ENCODE results near the gene RTN4IP1.

The RTN4IP1 gene, protein sequence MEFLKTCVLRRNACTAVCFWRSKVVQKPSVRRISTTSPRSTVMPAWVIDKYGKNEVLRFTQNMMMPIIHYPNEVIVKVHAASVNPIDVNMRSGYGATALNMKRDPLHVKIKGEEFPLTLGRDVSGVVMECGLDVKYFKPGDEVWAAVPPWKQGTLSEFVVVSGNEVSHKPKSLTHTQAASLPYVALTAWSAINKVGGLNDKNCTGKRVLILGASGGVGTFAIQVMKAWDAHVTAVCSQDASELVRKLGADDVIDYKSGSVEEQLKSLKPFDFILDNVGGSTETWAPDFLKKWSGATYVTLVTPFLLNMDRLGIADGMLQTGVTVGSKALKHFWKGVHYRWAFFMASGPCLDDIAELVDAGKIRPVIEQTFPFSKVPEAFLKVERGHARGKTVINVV

DNA sequence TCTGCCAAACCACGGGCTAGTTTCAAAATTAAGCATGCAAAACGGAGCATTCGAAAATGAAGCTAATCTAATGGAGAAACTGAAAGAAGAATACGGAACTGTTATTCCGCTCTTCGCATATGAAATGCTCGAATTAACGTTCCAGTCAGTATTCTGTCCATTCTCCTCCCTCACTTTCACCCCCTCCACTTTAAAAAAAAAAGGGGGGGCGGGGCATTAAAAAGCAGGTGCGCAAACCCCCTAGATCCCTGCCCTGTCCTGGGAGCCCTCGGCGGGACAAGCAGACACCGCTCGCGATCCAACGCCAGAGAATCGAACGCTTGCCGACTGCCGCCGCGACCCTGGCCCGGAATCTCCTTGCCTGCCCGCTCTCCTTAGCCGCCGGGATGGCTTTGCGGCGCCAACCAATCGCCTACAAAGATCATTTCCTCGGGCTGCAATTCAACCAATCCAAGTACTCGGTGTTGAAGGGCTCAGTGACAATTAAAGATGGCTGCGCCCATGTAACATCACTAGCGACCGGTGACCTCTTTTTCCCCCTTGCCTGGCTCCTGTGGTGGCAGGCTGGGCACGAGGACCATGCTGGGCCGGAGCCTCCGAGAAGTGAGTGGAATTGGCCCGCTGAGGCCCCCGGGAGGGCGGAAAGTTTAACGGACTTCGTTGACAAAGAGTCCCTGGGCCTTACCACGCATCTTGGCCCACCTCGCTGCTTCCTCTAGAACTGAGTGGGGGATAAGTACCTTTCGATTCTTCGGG, at the start of gene RTN4IP1, which contains the start of gene QRSL1:
TSS of gene RTN4IP1 (minus strand) at position 396 of the 756 bp plus-strand sequence. CDS start 477 bp downstream, outside the sequence.
TSS of gene QRSL1 (plus strand) at position 476 of the 756 bp plus-strand sequence. CDS start at position 580, 104 bp downstream.
- peak; percentile 28 for FAIRE-seq

DNA sequence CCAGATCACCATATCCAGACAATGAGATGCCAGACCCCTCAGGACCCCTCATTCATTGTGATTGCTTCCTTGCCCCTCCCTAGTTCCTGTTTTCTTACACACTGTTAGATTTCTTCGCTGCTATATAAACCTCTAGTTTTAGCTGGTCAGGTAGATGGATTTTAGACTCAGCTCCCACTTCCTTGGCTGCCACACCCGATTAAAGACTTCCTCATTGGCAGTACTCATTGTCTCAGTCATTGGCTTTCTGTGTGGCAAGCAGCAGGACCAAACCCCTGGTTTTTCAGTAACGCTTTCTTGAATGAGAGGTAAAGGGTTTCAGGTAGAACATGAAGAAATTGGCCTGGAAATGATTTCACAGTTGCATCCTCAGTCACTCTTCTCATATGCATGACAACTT, 48.0 kb upstream of the RTN4IP1 start:
- no peak for FAIRE-seq

DNA sequence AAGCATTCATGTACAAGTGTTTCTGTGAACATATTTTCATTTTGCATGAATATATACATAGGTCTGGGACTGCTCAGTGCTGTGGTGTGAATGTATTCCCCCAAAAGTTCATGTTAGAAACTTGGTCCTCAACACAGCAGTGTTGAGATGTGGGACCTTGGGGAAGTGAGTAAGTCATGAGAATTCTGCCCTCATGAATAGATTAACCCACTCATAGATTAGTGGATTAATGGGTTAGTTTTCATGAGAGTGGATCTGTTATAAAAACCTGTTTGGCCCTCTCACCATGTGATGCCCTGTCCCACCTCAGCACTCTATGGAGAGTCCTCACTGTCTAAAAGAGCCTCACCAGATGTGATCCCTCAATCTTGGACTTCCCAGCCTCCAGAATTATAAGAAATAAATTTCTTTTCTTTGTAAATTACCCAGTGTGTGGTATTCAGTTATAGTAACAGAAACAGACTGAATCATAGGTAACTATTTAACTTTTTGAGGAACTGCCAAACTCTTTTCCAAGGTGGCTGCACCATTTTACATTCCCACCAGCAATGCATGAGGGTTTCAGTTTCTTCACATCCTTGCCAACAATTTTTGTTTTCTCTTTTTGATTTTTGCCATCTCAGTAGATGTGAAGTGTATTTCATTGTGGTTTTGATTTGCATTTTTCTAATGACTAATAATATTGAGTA, 45.4 kb upstream of the RTN4IP1 start:
- no peak for FAIRE-seq

DNA sequence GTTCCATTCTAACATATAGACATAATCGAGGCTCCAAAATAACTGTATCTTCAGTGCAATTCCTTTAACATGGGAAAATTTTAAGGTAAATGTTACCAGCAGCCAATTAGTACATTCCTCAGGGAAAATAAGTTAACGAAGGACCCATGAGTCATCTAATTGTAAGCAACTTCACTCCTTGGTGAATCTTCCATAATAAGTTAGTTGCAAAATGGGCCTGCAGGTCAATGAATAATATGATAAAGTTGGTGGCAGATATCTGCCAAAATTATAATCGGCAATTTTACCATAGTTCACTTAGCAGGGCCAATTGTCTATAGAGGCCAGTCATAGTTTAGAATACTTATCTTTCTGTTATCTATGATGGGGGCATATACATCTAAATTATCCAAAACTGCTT, 42.4 kb upstream of the RTN4IP1 start:
- no peak for FAIRE-seq

DNA sequence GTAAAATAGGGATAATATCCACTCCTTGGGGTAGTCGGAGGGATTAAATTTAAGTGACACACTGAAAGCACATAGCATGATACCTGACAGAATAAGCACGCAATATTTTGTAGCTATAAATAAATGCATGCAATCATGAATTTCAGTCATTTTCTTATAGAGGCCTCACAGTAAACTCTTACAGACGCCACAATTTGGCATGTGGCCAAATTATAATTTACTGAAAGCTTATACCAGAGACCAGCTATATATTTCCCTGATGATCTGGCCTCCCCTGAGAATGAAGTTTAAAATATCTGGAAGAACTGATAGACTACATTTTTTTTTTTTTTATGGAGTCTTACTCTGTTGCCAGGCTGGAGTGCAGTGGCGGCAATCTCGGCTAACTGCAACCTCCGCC, 40.9 kb upstream of the RTN4IP1 start:
- FAIRE-seq: no peak

DNA sequence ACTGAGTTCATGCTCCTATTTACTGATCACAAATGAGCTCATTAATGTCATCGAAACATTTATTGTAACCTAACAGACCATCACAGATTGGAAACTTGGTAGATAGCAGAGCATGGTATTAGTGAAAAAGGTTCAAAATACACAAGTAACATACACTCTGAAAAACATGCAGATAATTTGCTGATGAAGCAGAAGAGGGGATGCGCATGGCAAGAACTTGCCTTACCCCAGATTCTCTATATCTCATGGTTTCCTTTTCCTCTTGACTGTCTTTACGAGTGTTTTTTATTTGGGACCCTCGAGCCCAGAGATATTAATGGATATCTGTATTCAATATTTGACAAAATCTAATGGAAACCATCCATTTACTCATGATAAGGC, 37.7 kb upstream of the RTN4IP1 start:
- no peak for FAIRE-seq

DNA sequence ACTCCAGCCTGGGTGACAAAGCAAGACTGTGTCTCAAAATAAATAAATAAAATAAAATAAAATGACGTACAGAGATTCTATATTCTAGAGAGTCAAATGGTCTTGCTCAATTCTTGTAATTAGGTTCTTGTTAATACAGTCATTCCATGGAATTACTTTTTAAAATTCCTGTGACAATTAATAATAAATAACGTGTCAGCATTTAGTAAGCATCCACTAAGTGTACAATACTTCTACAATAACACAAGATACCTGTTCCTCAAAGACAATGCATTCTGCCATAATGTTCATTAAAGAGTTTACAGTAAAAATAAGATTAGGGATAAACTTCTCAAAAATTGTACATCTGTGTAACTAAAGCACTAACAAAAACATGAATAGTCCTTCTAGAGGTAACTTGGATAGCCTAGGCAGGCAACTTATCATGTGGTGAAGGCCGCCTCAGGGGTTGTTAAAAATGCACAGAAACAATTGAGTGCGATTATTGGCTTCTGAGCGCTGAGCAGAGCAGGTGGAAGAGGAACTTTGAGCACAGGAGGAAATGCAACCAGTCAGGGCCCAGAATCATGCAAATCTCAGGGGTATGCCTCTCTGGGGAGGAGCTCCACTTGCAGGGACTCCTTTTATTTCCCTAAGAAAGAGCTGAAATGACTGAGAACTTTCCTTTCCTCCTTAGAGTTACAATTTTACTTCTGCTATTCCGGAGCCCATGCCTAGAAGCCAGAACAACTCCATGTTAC, 37.2 kb upstream of the RTN4IP1 start:
- FAIRE-seq: no peak

DNA sequence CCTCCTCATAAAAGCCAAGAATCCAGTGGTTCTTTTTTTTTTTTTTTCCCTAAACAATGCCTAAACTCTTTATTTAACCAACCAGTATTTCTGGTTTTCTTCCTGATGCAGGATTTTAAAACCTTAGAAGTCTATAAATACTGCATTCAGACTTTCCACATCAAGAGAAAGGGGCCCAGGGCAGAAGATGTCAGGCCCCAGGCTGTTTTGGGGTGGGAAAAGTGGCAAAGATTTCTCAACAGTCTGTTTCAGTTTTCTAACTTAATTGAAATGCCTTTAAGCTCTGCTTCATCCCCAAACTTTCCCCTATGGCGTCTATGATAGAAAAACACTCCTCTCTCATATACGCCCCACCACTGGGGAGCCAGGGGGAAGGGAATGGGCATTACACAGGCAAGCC, 33.2 kb upstream of the RTN4IP1 start:
- no peak for FAIRE-seq

DNA sequence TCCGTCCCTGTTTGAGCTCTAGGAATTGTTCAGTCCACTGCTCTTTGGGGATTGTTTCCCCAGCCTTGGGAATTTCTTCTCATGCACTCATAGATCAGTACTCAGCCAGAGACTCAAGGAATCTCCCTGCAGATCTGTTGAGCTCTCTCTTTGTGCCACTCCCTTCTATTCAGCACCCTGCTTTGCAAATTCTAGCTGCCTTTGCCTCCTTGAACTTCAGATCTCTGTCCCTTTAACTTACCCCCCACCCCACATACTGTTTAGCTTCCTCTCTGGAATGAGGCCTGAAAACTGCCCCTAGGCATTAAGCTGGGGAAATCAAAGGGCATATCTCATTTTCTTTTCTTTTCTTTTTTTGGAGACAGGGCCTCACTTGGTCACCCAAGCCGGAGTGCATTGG, 30.6 kb upstream of the RTN4IP1 start:
- no peak for FAIRE-seq

DNA sequence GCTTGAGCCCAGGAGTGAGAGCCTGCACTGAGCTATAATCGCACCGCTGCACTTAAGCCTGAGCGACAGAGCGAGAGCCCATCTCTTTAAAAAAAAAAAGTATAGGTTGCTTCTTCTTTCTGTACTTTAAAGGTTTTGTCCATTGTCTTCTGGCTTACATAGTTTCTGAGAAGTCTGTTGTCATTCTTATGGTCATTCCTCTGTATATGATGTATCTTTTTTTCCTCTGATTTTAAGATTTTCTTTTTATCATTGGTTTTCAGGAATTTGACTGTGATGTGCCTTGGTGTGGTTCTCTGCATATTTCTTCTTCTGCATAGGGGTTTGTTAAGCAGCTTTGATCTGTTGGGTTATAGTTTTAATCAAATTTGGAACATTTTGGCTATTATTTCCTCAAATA, 29.2 kb upstream of the RTN4IP1 start:
- FAIRE-seq: no peak

DNA sequence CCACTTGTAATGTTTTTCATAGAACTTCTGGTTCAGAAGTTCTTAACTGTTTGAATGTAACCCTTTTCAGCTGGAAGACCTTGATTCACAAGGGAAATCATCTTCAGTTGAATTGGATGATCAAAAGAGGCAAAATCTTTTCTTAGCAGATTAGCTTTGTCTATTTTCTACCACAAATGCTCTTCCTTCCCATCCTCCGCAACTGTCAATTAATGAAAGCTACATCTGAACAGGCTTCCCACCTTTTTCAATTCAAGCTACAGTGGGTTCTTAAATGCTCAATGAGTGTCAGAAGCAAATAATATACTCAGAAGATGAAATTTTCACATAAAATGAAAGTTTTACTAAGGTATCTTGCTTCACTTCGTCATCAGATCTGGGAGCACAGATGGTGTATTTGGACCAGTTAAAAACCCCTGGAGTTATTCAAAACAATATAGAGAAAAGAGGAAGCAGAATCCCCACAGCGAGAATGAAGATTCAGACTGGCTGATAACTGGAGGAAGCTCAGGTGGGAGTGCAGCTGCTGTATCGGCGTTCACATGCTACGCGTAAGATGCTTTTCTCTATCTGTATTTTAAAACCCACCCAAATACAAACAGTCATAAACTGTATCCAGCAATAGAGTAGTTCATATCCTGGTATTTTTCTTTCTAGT, 19.5 kb upstream of the RTN4IP1 start:
- no peak for FAIRE-seq

DNA sequence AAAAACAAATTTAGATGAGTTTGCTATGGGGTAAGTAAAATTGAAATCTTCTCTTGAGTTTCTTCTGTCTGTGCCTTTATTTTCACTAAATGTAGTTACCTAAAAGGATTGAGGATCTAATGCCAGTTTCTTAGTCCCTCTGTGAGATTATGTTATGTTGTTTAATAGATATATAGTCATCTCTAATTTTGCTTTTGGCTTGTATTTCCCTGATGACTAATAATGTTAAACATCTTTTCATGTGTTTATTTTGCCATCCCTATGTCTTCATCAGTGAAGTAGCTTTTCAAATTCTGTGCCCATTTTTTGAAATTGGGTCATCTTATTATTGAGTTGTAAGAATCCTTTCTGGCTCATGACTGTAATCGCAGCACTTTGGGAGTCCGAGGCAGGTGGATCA, 13.8 kb upstream of the RTN4IP1 start:
- FAIRE-seq: no peak

DNA sequence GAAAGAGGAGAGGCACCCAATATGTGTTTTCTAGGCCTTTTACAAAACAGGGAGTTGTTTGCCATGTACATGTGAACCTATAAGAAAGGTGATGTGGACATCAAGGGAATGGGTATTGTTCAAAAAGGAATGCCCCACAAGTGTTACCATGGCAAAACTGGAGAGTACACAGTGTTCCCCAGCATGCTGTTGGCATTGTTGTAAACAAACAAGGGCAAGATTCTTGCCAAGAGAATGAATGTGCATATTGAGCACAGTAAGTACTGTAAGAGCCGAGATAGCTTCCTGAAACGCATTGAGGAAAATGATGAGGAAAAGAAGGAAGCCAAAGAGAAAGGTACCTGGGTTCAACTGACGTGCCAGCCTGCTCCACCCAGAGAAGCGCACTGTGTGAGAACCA, 13.2 kb upstream of the RTN4IP1 start:
- no peak for FAIRE-seq

DNA sequence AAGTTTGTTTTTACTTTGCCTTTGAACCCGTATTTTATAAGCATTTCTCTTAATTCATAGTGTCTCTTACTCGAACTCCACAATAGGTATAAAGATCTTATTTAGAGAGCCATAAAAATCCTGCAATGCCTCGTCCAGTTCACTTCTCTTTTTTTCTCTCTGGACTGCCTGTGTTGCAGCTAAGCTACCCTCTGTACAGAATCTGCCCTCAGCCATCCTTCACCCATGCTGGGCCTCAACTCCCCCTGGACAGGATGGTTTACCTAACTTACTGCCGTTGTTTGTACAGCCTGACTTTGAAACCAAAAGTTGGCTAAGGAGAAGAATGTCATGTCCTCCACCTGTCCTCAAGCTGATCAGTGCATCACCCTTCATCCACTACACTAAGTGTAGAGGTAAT, 10.5 kb upstream of the RTN4IP1 start:
- FAIRE-seq: no peak

DNA sequence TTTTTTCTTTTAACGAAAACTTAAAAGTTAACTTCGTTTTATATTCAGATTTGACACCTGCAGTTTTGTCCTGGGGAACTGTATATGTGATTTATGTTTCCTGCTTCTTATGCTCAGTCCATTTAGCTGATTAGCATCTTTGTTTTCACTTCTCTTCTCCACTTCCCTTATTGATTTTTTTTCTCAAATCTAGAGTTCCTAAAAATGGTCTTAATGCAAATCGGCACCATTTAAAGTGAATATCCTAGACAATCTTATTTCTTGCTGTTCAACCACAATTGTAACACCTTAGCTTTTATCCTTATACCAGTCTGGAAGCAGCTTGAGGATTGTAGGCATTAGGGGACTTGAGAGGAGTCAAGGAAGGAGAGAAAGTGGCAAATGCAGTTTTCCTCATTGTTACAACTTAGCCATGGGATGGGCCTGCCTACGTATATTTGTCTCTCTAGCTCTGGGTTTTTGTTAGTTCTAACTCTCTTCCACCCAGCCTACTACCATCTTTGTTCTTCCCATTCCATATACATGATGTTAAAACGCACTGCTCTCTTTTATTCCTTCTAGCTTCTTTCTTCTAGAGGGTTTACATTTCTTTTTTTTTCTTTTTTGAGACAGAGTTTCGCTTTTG, 8.5 kb upstream of the RTN4IP1 start:
- FAIRE-seq: no peak

DNA sequence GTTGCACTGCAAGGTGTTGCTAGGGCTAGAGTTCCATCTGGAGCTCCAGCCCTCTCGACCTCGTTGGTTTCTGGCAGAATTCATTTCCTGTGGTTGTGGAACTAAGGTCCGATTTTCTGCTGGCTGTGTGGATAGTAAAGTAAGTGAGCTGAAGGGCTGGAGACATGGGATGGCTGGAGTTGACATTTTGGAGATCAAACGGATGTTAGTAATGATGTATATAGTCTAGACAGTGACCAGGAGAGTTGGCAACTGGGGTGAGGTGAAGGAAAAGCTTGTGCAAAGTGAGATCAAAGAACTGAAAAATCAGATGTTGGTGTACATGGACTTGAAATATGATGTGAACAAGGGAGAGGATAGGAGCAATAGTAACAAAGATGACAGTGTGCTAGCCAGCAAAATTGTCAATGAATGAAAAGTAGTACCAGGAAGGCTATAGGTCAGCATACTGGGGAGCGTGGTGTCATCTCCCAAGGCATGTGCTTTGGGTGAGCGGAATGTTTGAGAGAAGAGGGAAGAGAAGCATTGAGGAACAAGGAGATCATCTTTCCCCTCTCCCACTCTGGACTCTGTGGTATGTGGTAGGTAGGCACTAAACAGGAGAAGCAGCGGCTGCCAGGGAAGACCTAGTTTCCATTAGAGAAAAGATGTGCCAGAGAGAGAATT, 7.9 kb upstream of the RTN4IP1 start:
- no peak for FAIRE-seq

DNA sequence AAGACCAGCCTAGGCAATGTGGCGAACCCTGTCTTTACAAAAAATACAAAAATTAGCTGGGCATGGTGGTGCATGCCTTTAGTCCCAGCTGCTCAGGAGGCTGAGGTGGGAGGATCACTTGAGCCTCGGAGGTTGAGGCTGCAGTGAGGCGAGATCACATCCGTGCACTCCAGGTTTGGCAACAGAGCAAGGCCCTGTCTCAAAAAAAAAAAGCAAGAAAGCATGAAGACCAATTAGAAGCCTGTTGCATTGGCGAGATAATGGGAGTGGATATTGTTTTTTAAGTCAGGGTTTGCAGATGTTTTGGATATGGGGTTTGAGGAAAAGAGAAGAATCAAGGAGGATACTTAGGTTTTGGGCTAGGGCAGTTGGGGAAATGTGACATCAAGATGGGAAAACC, 5.3 kb upstream of the RTN4IP1 start:
- FAIRE-seq: no peak

DNA sequence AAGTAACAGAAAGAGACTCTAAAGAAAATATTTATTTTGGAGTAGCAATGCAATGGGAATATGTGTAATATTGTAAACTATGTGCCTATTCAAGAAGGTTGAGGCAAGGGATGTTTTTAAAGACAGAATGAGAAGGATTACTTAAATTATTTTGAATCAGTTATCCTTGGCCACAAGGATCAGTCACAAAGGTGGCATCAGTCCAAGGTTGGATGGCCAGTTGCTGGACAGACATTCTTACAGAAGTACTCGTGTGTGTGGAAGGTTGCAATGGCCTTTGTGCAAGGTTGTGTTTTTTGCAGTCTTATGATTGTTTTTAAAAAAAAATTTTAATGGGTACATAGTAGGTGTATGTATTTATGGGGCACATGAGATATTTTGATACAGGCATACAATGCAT, 2.0 kb upstream of the RTN4IP1 start:
- FAIRE-seq: no peak

DNA sequence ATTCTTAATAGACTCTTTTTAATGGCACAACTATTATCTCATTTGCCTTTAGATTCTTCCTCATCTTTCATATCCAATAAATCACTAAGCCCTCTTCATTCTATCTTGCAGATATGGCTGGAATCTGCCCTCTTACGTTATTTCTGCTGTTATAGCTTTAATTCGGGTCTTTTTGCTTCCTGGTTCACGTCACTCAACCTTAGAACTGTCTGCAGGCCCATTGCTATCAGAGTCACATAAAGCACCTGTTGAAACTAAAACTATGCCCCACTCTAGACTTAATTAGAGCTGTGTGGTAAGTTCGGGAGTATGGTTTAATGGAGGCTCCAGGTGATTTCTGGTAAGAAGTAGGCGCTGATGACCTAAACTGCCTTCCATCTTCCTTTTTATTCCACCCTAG, 1.1 kb upstream of the RTN4IP1 start:
- FAIRE-seq: no peak

DNA sequence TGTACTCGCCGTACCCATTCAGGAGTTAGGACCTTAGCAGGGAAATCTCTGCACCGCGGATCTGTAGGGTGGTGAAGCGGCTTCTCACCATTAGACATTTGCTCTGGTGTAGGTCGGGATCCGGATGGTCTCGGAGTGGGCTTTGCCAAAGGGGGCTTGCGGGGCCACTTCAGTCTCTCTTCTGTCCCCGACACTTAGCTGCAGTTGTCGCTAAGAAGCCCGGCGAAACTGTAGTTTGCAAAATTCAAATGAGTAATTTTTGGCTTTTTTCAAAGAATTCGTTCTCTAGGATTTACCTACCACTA, 513 bp upstream of the RTN4IP1 start:
- FAIRE-seq: no peak

DNA sequence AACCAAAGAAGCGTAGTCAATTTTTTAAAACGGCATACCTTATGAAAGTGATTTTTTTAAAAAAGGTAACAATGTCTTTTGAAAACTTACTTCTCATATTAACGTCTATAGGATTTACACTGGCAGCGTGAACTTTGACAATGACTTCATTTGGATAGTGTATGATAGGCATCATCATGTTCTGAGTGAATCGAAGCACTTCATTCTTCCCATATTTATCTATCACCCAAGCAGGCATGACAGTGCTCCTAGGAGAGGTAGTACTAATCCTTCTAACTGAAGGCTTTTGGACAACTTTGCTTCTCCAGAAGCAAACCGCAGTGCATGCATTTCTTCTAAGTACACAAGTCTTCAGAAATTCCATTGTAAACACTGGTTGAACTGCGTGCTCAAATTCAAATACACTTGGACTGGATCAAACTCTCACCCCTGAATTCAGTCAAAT, 618 bp downstream of the RTN4IP1 start:
- FAIRE-seq: no peak
